Measurements from ENCODE around the gene MAEA. TPM values are rescaled to one million over a fixed set of nuclear protein-coding genes. Genes with fewer than 3 reads are reported as not detected.

MAEA gene
- total and polyA plus RNA-seq, 4 donors = 20.9 to 33.9 (median 29.8) TPM

GRCh38 chr4:1356181-1356998, 66.7 kb downstream of the MAEA start:
- H3K4me1 ChIP-seq (ENCODE audit: control insufficient read depth in 4 of 4, insufficient read depth in 4 of 4, low read length in 3 of 4) = no peaks in the 10 kb centered on the region
- no peak overlapping the region for H3K9ac ChIP-seq (ENCODE audit: low read depth in 1 of 2, low read length in 2 of 2)
- peaks cover 4 to 29% (median 10%) of the 10 kb centered on the region in 4 donors for H3K36me3 ChIP-seq (ENCODE audit: control insufficient read depth in 4 of 4, insufficient read depth in 3 of 4, low read depth in 1 of 4, low read length in 3 of 4)
- no peak overlapping the region for H3K27ac ChIP-seq (ENCODE audit: low read depth in 1 of 2, low read length in 2 of 2)
- peak; percentile 73 for DNase-seq (ENCODE audit: low spot score)
- no peak for TF ChIP-seq YY1 (IDR thresholded peaks at IDR 0.05)
- TF ChIP-seq RXRA (IDR thresholded peaks at IDR 0.05) = peak in 1 of 2 donors; percentile 31
- peak; percentile 68 for TF ChIP-seq CTCF (IDR thresholded peaks at IDR 0.05; ENCODE audit: low read depth, low read length, missing input control)
- no peak for TF ChIP-seq MAX (IDR thresholded peaks at IDR 0.05)
- TF ChIP-seq ATF3 (IDR thresholded peaks at IDR 0.05) = no peak
- TF ChIP-seq RAD21 (IDR thresholded peaks at IDR 0.05) = peak; percentile 64 to 76
- no peak for TF ChIP-seq FOXA1 (IDR thresholded peaks at IDR 0.05)
- TF ChIP-seq HNF4A (conservative IDR thresholded peaks at IDR 0.05) = no peak
- no peaks in the 10 kb centered on the region for H3K9me3 ChIP-seq (ENCODE audit: control insufficient read depth in 4 of 4, low read length in 3 of 4)
- H3K4me3 ChIP-seq (ENCODE audit: low read depth in 1 of 3, low read length in 3 of 3) = no peak overlapping the region
- no peaks in the 10 kb centered on the region for H3K27me3 ChIP-seq (ENCODE audit: control insufficient read depth in 4 of 4, insufficient read depth in 4 of 4, low read length in 3 of 4)
- 66% methylated on average over 28 of the region's 28 CpGs for whole genome bisulfite sequencing

GRCh38 chr4:1357356-1358248, 67.9 kb downstream of the MAEA start:
- DNase-seq (ENCODE audit: low spot score) = no peak
- Histone ChIP-seq H3K9me3 (ENCODE audit: control insufficient read depth in 4 of 4, low read length in 3 of 4) (no peaks in the 10 kb centered on the region), H3K9ac (ENCODE audit: low read depth in 1 of 2, low read length in 2 of 2) (no peak overlapping the region), H3K36me3 (ENCODE audit: control insufficient read depth in 4 of 4, insufficient read depth in 3 of 4, low read depth in 1 of 4, low read length in 3 of 4) (peaks cover 0 to 29% (median 10%) of the 10 kb centered on the region in 4 donors), H3K27me3 (ENCODE audit: control insufficient read depth in 4 of 4, insufficient read depth in 4 of 4, low read length in 3 of 4) (no peaks in the 10 kb centered on the region), H3K4me1 (ENCODE audit: control insufficient read depth in 4 of 4, insufficient read depth in 4 of 4, low read length in 3 of 4) (no peaks in the 10 kb centered on the region), H3K4me3 (ENCODE audit: low read depth in 1 of 3, low read length in 3 of 3) (no peak overlapping the region), H3K27ac (ENCODE audit: low read depth in 1 of 2, low read length in 2 of 2) (no peak overlapping the region)
- WGBS = 96% methylated on average over 27 of the region's 27 CpGs
- TF ChIP-seq EGR1 (IDR thresholded peaks at IDR 0.05; ENCODE audit: low read depth in 2 of 2) (no peak), GABPA (IDR thresholded peaks at IDR 0.05 in 1 of 2, conservative IDR thresholded peaks at IDR 0.05 in 1 of 2) (no peak), TAF1 (conservative IDR thresholded peaks at IDR 0.05) (no peak), SP1 (IDR thresholded peaks at IDR 0.05) (no peak), ATF3 (IDR thresholded peaks at IDR 0.05) (no peak), CTCF (IDR thresholded peaks at IDR 0.05; ENCODE audit: low read depth, low read length, missing input control) (no peak), HNF4A (conservative IDR thresholded peaks at IDR 0.05) (no peak), YY1 (IDR thresholded peaks at IDR 0.05) (no peak), NR2F2 (IDR thresholded peaks at IDR 0.05) (no peak), HNF4G (IDR thresholded peaks at IDR 0.05) (no peak), MAX (IDR thresholded peaks at IDR 0.05) (no peak), FOXA1 (IDR thresholded peaks at IDR 0.05) (no peak), JUND (IDR thresholded peaks at IDR 0.05) (no peak), REST (IDR thresholded peaks at IDR 0.05) (no peak), FOXA2 (IDR thresholded peaks at IDR 0.05) (no peak), RXRA (IDR thresholded peaks at IDR 0.05) (no peak), ZBTB33 (IDR thresholded peaks at IDR 0.05) (no peak), RAD21 (IDR thresholded peaks at IDR 0.05) (no peak)

All from liver (tissue), 9 donors.